HG03378 (cell line): Measurements from ENCODE around the gene ZRSR2.
"Not testable (repeated sequence)": the region's sequence is repeated elsewhere in the genome, so short reads cannot be mapped to it uniquely, and the experiment has no call there.

ENCODE experiments used
- ATAC-seq: cut with Tn5 transposase; IDR thresholded peaks from one replicate; pipeline ENCODE4 v1.9.1; 2021; ENCODE audit warnings: mild to moderate bottlenecking, moderate library complexity; ENCODE audit not compliant: unreplicated experiment

ZRSR2 gene

DNA sequence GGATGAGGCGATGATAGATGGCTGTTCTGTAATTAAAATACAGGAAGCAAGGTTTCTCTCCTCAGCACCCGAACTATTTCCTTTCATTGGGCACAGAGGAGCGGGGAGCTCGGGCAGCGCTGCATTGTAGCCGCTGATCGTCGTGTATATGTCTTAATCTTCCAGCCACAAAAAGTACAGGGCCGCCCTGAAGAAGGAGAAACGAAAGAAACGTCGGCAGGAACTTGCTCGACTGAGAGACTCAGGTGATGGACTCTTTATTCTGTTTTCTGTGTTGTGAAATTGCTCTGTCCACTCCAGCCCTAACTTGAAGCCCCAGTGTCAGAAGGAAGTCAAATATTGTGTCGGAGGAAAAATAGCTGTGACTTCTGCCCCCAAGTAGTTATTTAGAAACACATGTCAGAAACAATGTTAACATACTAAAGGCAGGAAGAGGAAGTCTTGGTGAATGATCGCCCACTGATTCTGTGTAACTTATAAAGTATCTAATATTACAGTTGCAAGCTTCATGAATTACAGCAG lies 546 bp downstream of the ZRSR2 start:
- ATAC-seq = peak; percentile 18

GRCh38 chrX:15797707-15798106 lies 7.4 kb downstream of the ZRSR2 start:
- ATAC-seq = no peak

- no peak for ATAC-seq
Measured at GRCh38 chrX:15804563-15804962, 14.3 kb downstream of the ZRSR2 start.

DNA sequence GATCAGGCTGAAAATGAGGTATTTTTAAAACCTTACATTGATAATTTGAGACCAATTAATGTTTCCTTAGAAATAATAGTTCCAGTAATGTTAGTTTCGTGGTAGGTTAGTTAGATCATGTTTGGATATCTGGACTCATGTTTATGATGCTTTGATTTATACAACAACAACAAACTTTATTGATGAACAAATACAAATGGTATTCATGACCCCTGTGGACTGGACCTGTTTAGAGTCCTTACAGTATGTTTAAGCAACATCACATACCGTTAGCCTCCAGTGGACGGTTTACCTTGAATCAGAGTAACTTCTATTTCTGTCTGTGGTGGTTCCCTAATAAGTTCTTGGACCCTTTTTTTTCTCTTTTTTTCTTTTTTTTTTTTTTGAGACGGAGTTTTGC lies 18.0 kb downstream of the ZRSR2 start:
- no peak for ATAC-seq

GRCh38 chrX:15812192-15812938 lies 22.1 kb downstream of the ZRSR2 start:
- no peak for ATAC-seq

GRCh38 chrX:15813416-15813815 lies 23.1 kb downstream of the ZRSR2 start:
- no peak for ATAC-seq

- no peak for ATAC-seq
Measured at GRCh38 chrX:15814771-15815365, 24.6 kb downstream of the ZRSR2 start.

- peak; percentile 61 for ATAC-seq
Measured at GRCh38 chrX:15815779-15816437, 25.6 kb downstream of the ZRSR2 start.

- no peak for ATAC-seq
Measured at GRCh38 chrX:15816438-15816809, 26.1 kb downstream of the ZRSR2 start.

GRCh38 chrX:15816886-15817285 lies 26.6 kb downstream of the ZRSR2 start:
- no peak for ATAC-seq

DNA sequence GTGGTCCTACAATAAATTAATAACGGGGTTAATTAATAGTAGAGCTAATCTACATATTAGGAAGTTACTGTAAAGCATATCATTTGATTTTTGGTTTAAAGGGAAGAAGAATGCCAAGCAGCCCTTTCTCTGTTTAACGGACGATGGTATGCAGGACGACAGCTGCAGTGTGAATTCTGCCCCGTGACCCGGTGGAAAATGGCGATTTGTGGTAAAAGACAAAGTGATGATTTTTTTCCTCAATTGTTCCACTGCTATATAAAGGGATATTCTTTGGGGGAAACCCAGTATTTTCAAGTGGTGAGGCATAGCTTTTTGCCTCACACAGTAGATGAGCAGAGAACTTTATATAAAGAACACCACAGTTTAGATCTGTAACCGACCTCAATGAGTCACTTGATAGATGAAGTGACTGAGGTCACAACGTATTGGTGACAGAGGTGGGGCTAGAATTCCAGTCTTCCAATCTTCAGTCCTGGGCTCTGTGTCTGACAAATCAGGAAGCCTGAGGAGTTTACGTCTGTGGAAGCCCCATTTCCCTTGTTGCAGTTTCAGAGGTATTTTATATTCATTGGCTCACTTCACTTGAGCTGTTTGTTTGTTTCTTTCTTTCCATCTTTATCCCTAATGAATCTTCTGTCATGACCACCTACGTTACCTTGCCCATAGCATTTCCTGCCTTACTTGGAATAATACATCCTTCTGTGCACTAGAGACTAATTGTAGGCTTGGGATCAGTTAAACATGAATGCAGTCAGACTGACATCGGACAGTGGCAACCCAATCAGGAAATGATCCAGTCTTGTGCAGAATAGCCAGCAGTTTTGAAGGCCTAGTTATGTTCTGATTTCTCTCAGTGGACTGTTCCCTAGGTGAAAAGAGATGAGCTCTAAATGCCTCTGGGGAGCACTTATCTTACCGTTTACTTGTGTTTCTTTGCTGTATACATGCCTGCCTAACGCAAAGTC lies 30.1 kb downstream of the ZRSR2 start:
- no peak for ATAC-seq

DNA sequence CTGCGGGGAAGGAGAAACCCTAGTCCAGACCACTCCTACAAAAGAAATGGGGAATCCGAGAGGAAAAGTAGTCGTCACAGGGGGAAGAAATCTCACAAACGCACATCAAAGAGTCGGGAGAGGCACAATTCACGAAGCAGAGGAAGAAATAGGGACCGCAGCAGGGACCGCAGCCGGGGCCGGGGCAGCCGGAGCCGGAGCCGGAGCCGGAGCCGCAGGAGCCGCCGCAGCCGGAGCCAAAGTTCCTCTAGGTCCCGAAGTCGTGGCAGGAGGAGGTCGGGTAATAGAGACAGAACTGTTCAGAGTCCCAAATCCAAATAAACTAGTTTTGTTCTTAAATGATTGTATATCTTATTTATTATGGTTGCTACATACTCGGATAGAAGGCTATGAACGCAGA lies 32.6 kb downstream of the ZRSR2 start:
- ATAC-seq = no peak

DNA sequence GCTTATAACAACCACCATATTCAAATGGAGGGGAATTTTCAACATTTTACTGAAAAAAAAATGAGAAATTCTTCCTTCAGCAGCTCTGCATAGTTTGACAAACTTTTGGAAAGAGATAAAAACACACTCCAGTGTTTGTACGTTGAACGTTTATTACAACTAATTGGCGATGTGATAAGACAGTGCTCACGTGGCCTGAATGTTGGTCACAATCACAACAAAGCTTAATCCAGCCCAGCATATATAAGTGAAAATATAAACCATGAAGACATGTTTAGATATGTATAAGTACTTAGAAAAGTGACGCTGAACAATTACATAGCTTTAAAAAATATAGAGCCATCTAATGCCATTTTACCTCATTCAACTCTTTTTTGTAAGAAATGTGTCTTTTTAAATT lies 35.7 kb downstream of the ZRSR2 start:
- ATAC-seq = no peak

DNA sequence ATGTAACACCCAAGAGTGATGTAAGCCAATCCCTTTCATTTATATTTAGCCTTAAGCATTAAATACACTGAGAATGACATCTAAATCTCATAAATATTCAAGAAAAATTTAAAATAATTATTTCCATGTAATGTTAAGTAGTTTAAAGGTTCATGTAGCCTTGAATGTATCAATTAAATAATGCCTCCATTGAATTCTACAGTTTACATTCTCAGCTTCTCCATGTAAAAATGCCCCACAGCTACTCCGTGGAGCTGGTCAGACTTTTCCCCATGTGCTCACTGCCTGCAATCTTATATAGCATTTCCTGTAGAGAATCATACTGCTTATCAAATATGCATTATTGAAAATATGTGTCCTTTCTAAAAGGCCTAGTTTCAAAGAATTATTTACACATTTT lies 38.9 kb downstream of the ZRSR2 start:
- ATAC-seq = no peak

DNA sequence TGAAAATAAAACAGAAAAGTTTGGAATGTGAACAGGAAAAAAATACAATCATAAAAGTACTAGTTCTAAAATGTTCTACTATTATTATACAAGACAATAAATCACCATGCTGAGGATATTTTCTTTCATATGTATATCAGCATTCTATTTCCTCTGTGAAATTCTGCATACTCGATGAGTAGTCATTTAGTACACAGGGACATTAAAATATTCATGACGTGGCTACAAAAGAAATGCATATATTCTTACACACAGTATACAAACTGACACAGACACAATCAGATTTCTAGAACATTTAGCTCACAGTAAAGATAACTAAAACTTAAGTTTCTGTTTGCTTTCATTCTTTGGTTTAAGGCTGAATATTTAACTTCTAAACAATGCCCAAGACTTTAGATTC lies 41.1 kb downstream of the ZRSR2 start:
- ATAC-seq = not testable (repeated sequence)

DNA sequence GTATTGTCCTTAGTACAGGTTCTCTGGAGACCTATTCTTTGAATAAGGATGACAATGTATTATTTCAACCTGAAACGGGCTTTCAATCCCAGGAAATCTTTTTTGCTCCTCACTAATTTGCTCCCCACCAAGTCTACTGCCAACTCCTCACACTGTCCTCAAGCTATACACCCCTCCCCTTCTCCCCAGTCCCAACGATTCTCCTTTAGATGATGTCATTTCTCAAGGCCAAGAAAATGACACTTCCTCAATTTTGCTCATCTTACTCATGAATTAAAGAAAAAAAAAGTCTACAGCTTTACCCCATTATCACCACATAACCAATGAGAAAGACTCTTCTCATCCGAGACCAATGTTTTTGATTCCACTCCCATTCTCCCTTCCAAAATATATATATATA lies 43.8 kb downstream of the ZRSR2 start:
- no peak for ATAC-seq

- ATAC-seq = no peak
Measured at GRCh38 chrX:15834827-15835595, 44.7 kb downstream of the ZRSR2 start.

DNA sequence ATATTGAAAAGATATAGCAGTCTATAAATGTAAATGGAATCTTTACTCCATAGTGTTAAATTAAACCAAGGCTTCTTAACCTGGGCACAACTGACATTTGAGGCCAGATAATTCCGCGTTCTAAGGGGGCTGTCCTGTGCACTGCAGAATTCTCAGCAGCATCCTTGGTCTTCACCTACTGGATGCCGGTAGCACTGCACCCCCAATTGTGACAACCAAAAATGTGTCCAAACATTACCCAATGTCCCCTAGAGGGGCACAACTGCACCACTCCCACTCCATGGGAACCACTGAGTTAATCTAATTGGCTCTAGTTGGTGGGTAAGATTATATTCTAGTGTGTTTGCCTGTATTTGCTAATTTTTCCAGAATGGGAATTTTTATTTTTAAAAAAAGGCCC lies 47.7 kb downstream of the ZRSR2 start:
- ATAC-seq = no peak

GRCh38 chrX:15841853-15842516 lies 51.7 kb downstream of the ZRSR2 start:
- no peak for ATAC-seq

DNA sequence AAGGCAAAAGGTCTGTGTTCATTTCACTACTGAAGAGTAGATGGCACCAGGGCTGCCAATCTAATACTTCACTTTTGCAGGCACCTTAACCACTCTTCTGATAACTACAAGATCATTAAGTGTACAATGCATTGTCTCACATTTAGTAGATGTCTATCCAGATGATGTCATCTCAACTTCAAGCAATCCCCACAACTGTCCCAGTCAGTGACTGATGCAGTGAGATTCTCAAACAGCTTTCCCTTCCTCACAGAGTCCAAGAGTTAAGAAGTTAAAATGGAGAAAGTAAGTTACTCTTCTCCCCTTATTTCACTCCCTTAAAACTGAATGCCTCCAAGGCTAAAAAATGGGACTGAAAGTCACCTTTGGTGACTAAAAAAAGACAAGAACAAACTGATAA lies 53.7 kb downstream of the ZRSR2 start:
- ATAC-seq = no peak
